K562 (cell line): Measurements from ENCODE around the gene EML3. TPM values are rescaled to one million over a fixed set of nuclear protein-coding genes. Genes with fewer than 3 reads are reported as not detected.

Source experiments
- ATAC-seq: fragments of 200-7000 bp; cut with Tn5 transposase; 3 replicates; pipeline ENCODE4 v1.9.1; 2020; ENCODE audit warnings: moderate library complexity
- BruUV-seq: library from RNA; stranded (reverse); fragments of 400-500 nt; replicated peaks from 2 replicates; lab custom pipeline; 2021; lab: Mats Ljungman, UMichigan
- CTCF ChIA-PET: fragments of 300-600 bp; formaldehyde crosslinking; extraction: SDS; loops from one replicate; lab custom pipeline; 2021; ENCODE audit warnings: low intra/inter-chr PET ratio; lab: Yijun Ruan, JAX
- POLR2A ChIA-PET: fragments of 300-600, 350-650 bp; sonication (Branson Sonifier 250); formaldehyde crosslinking; extraction: SDS; loops from one replicate; lab custom pipeline; 2021; ENCODE audit warnings: antibody characterized with exemption, inconsistent platforms; lab: Yijun Ruan, JAX
- DNase-seq, 4 experiments: peaks; one replicate each; pipeline versions ENCODE4 v3.0.0 to v3.0.0-alpha.2; 2011 to 2018; ENCODE audit warnings: low spot score in 3 of 4, mixed read lengths in 3 of 4; ENCODE audit errors: extremely low read depth in 1 of 4
- FAIRE-seq: peaks from 2 replicates; lab custom pipeline; 2011; peaks lifted over from hg19 to GRCh38; lab: Jason Lieb, UNC
- H2AFZ ChIP-seq: 2 replicates; pipeline ENCODE4 v1.6.0; 2011; ENCODE audit warnings: low read depth, low read length, control low read depth, inconsistent platforms
- H3K27ac ChIP-seq: fragments of 200-600 bp; 3 replicates; pipeline ENCODE4 v1.8.0; 2011; ENCODE audit warnings: low read depth, mild to moderate bottlenecking, control low read depth, inconsistent platforms, low read length, moderate library complexity, mixed read lengths; ENCODE audit errors: extremely low read depth
- H3K27me3 ChIP-seq, 2 experiments: fragments of 300-600 bp in 1 of 2; 2 replicates in 1 of 2; 3 replicates in 1 of 2; pipeline versions ENCODE4 v1.6.0 to v1.8.0; 2011; ENCODE audit warnings: inconsistent platforms in 2 of 2, low read length in 2 of 2, mild to moderate bottlenecking in 1 of 2, mixed read lengths in 1 of 2, moderate library complexity in 1 of 2; ENCODE audit not compliant: control insufficient read depth in 2 of 2, insufficient read depth in 2 of 2
- H3K36me3 ChIP-seq: fragments of 300-600 bp; 3 replicates; pipeline ENCODE4 v1.8.0; 2011; ENCODE audit warnings: mild to moderate bottlenecking, low read length, inconsistent platforms; ENCODE audit not compliant: control insufficient read depth, insufficient read depth
- H3K4me1 ChIP-seq, 2 experiments: fragments of 200-600 bp in 1 of 2; replicated peaks in 1 of 2; 2 replicates in 1 of 2; 3 replicates in 1 of 2; pipeline versions ENCODE4 v1.5.1 to v1.8.0; 2011; ENCODE audit warnings: inconsistent platforms in 2 of 2, low read length in 2 of 2, mild to moderate bottlenecking in 1 of 2, mixed read lengths in 1 of 2, moderate library complexity in 1 of 2; ENCODE audit not compliant: control insufficient read depth in 2 of 2, insufficient read depth in 2 of 2
- H3K4me2 ChIP-seq: 2 replicates; pipeline ENCODE4 v1.6.1; 2011; ENCODE audit warnings: low read length, control low read depth, inconsistent platforms, mixed read lengths; ENCODE audit not compliant: insufficient read depth
- H3K4me3 ChIP-seq: fragments of 200-600 bp; sonication (generic), shearing (Covaris generic); 2 replicates; pipeline ENCODE4 v1.5.1; 2016; ENCODE audit warnings: control low read depth, inconsistent platforms
- H3K79me2 ChIP-seq: fragments of 200-600 bp; 3 replicates; pipeline ENCODE4 v1.8.0; 2011; ENCODE audit warnings: low read length, inconsistent platforms; ENCODE audit not compliant: control insufficient read depth, insufficient read depth
- H3K9ac ChIP-seq, 2 experiments: 2 replicates each; pipeline versions ENCODE4 v1.6.0 to v1.6.1; 2011; ENCODE audit warnings: low read depth in 2 of 2, low read length in 2 of 2, control low read depth in 1 of 2, inconsistent platforms in 1 of 2, mild to moderate bottlenecking in 1 of 2, mixed read lengths in 1 of 2; ENCODE audit not compliant: insufficient read depth in 1 of 2
- H3K9me1 ChIP-seq: one replicate; pipeline ENCODE4 v1.6.0; 2011; ENCODE audit warnings: inconsistent platforms, mild to moderate bottlenecking, low read length, moderate library complexity; ENCODE audit not compliant: control insufficient read depth, insufficient read depth
- H3K9me3 ChIP-seq: replicated peaks from 2 replicates; pipeline ENCODE4 v1.5.1; 2011; ENCODE audit warnings: low read depth, low read length, inconsistent platforms; ENCODE audit not compliant: control insufficient read depth, insufficient read depth
- H4K20me1 ChIP-seq: replicated peaks from 2 replicates; pipeline ENCODE4 v1.6.1; 2011; ENCODE audit warnings: low read length, inconsistent platforms, mixed read lengths; ENCODE audit not compliant: control insufficient read depth, insufficient read depth
- ARNT ChIP-seq, 2 experiments: fragments of 450-650 bp; IDR thresholded peaks; 2 replicates each; pipeline ENCODE4 v1.6.1; 2016; ENCODE audit warnings: mild to moderate bottlenecking in 1 of 2
- EGR1 ChIP-seq: fragments of 450-650 bp; conservative IDR thresholded peaks from 2 replicates; pipeline ENCODE4 v1.6.1; 2017; ENCODE audit warnings: mild to moderate bottlenecking
- MBD1 ChIP-seq: fragments of 250-450 bp; sonication (Bioruptor Pico); IDR thresholded peaks from 2 replicates; pipeline ENCODE4 v1.8.0; 2022; ENCODE audit warnings: inconsistent platforms
- PCBP2 ChIP-seq: fragments of 200-400 bp; formaldehyde crosslinking; IDR thresholded peaks from 2 replicates; pipeline ENCODE4 v1.6.1; 2018; ENCODE audit warnings: low read length, low read depth, mild to moderate bottlenecking, moderate library complexity; ENCODE audit not compliant: poor library complexity, severe bottlenecking
- PHTF2 ChIP-seq: fragments of 250-450 bp; sonication (Bioruptor Pico); IDR thresholded peaks from 2 replicates; pipeline ENCODE4 v1.5.0; 2021; ENCODE audit warnings: mild to moderate bottlenecking
- TARDBP ChIP-seq: fragments of 450-650 bp; IDR thresholded peaks from 2 replicates; pipeline ENCODE4 v1.6.1; 2016
- TBL1XR1 ChIP-seq, 2 experiments: IDR thresholded peaks; 2 replicates each; pipeline ENCODE4 v1.6.1; 2012; ENCODE audit warnings: improper control_type of control experiment in 2 of 2, low read length in 2 of 2, mild to moderate bottlenecking in 1 of 2
- YY1 ChIP-seq, 3 experiments: IDR thresholded peaks; 2 replicates each; pipeline ENCODE4 v1.6.1; 2011; ENCODE audit warnings: low read length in 2 of 3, mild to moderate bottlenecking in 2 of 3, moderate library complexity in 2 of 3, borderline replicate concordance in 1 of 3, control low read depth in 1 of 3, low read depth in 1 of 3; ENCODE audit not compliant: insufficient read depth in 3 of 3, insufficient replicate concordance in 2 of 3, control insufficient read depth in 1 of 3, insufficient read length in 1 of 3; ENCODE audit errors: extremely low read depth in 1 of 3
- ZNF592 ChIP-seq: fragments of 450-650 bp; IDR thresholded peaks from 2 replicates; pipeline ENCODE4 v1.6.1; 2017; ENCODE audit warnings: antibody characterized with exemption, mild to moderate bottlenecking
- WGBS: fragments of 100-300 bp; shearing (Covaris generic); methylation state at CpG from one replicate; pipeline ENCODE4 v1.1.6; 2016; ENCODE audit warnings: low coverage, mixed read lengths; ENCODE audit not compliant: insufficient coverage; ENCODE audit errors: missing lambda C conversion rate; 5-methylcytosine and 5-hydroxymethylcytosine counted together
- in situ Hi-C: fragments of 300-500 bp; cut with MboI; formaldehyde crosslinking; loops from 4 replicates; pipeline ENCODE4 v1.15.0; 2018; ENCODE audit warnings: inconsistent platforms, mixed read lengths
- intact Hi-C: fragments of 100-400 bp; cut with micrococcal nuclease; formaldehyde crosslinking; loops from 2 replicates; pipeline ENCODE4 v1.14.2; 2022
- polyA plus RNA-seq, 8 experiments: library from polyadenylated mRNA; depleted of rRNA in 4 of 8; stranded (reverse) in 5 of 8; unstranded in 3 of 8; fragments of >200 nt; fragmentation: Nextera tagmentation in 2 of 8; fragmentation: Illumina TruSeq in 1 of 8; extraction: Ambion mirVana in 2 of 8; extraction: Trizol in 1 of 8; gene quantifications; 2 replicates each; pipeline versions ENCODE4 v1.2.1 to v1.2.3, GENCODE V29; 2011 to 2014; ENCODE audit warnings: inconsistent platforms in 1 of 8, missing spikeins in 1 of 8
- total RNA-seq, 7 experiments: library from RNA; depleted of rRNA in 6 of 7; stranded (reverse); fragments of >200 nt in 6 of 7; fragmentation: Illumina TruSeq in 2 of 7; extraction: Trizol in 2 of 7; gene quantifications; 2 replicates each; pipeline versions ENCODE4 v1.2.1 to v1.2.3, GENCODE V29; 2011 to 2021; ENCODE audit warnings: low replicate concordance in 1 of 7

The EML3 gene
- total and polyA plus RNA-seq, 9 of the 15 experiments (the other 6 are each of a cell fraction or from before 2014, with no cell fraction given), result 0.32 to 90.5 (median 26.4) TPM

DNA sequence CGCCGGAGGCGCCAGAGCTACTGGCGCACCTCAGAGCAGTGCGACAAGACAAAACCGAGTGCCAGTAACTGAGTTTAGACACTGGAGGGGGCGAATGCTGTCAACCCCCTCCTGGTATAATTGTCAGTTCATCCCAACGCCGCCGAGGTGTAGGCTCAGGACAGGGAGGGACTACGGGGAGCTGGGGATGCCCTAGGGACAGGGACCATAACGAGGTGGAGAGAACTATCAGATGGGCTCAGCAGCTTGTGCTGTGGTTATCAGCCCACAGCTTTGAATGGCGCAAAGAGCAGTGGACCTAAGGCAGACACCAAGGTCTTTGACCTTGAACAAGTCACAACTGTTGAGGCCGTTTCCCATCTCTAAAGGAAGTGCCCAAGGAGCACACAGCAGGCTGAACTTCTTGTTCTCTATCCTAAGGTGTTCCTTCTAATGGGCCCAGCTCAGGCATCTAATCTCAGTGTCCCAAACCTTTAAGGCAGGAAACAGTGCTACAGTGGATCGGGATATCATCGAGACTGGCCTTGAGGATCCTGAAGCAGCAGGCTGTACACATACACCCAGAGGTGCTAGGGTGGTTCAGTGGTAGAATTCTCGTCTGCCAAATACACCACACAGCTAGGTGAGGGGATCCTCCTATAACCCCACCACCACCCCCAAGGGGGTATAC, 20.3 kb downstream of the EML3 start:
- Histone ChIP-seq H3K27me3 (no peaks in the 10 kb centered on the region), H3K4me2 (peak overlapping the region; percentile 98), H3K9me1 (no peaks in the 10 kb centered on the region), H4K20me1 (no peaks in the 10 kb centered on the region), H3K9me3 (no peaks in the 10 kb centered on the region), H2AFZ (peak overlapping the region; percentile 89), H3K9ac (peak overlapping the region; percentile 86 to 92), H3K79me2 (peaks cover 52% of the 10 kb centered on the region), H3K4me1 (peaks cover 24 to 25% of the 10 kb centered on the region in 2 experiments), H3K36me3 (peaks cover 71% of the 10 kb centered on the region), H3K4me3 (peak overlapping the region; percentile 63), H3K27ac (peak overlapping the region; percentile 90)
- ATAC-seq (peak; percentile 65), FAIRE-seq (peak; percentile 95), DNase-seq (peak in 2 of 4 experiments; percentile 59 to 82)
- no TSS peak for BruUV-seq
- intact Hi-C loops, result loop anchor here (2.0 to 10.0 kb wide), 5 partner anchors 100 to 293 kb away; partner anchors contain the start of genes HNRNPUL2, SLC3A2 and TTC9C
- ChIA-PET CTCF (interaction anchor here (0.6 to 0.8 kb wide), 2 partner anchors 20 to 178 kb away, joined by 3 read pairs; partner anchors contain the start of gene EML3), POLR2A (interaction anchor here (0.5 to 2.9 kb wide), 44 partner anchors 9 to 260 kb away, joined by 3 to 45 read pairs (median 5); partner anchors contain the start of genes AHNAK, B3GAT3, BSCL2 and C11orf98)
- WGBS, result 6% methylated on average over 17 of the region's 17 CpGs
- in situ Hi-C loops, result no loop called here
- TF ChIP-seq TBL1XR1 (IDR thresholded peaks at IDR 0.05; ENCODE audit: low read length in 2 of 2), result no peak
- no peak for TF ChIP-seq PHTF2 (CRISPR knock-in tag)
- no peak for TF ChIP-seq ARNT (IDR thresholded peaks at IDR 0.05)
- no peak for TF ChIP-seq TARDBP
- peak in 1 of 3 experiments; percentile 38 for TF ChIP-seq YY1 (IDR thresholded peaks at IDR 0.05; ENCODE audit: borderline replicate concordance in 1 of 3, control insufficient read depth in 1 of 3, extremely low read depth in 1 of 3, insufficient read depth in 3 of 3, insufficient read length in 1 of 3, insufficient replicate concordance in 2 of 3, low read depth in 1 of 3, low read length in 2 of 3)
- TF ChIP-seq MBD1, result no peak
- TF ChIP-seq EGR1, result no peak
- no peak for TF ChIP-seq PCBP2
- peak; percentile 15; the same call in 1 of the 2 replicates for TF ChIP-seq ZNF592
